Thymus (tissue), 11 donors: ENCODE results near the gene RNF34. TPM values are rescaled to one million over a fixed set of nuclear protein-coding genes. Genes with fewer than 3 reads are reported as not detected.

Experiments
- DNase-seq, 9 donors: peaks; one replicate each; pipeline ENCODE4 v3.0.0-alpha.2; 2013; ENCODE audit warnings: low spot score in 9 of 9, low read depth in 6 of 9, missing footprints in 1 of 9
- H3K27ac ChIP-seq, 2 donors: one replicate each; pipeline ENCODE4 v1.5.1; 2013; ENCODE audit warnings: control low read depth in 1 of 2, low read depth in 1 of 2, low read length in 1 of 2, mild to moderate bottlenecking in 1 of 2, moderate library complexity in 1 of 2
- H3K27me3 ChIP-seq, 2 donors: one replicate each; pipeline ENCODE4 v1.5.1; 2013; ENCODE audit warnings: low read length in 1 of 2; ENCODE audit not compliant: control insufficient read depth in 2 of 2, insufficient read depth in 1 of 2
- H3K36me3 ChIP-seq, 2 donors: one replicate each; pipeline ENCODE4 v1.5.1; 2013; ENCODE audit warnings: low read length in 1 of 2, mild to moderate bottlenecking in 1 of 2, moderate library complexity in 1 of 2; ENCODE audit not compliant: control insufficient read depth in 2 of 2, insufficient read depth in 2 of 2
- H3K4me1 ChIP-seq, 2 donors: one replicate each; pipeline ENCODE4 v1.5.1; 2013; ENCODE audit warnings: low read length in 2 of 2; ENCODE audit not compliant: control insufficient read depth in 2 of 2, insufficient read depth in 2 of 2
- H3K4me3 ChIP-seq, 2 donors: one replicate each; pipeline ENCODE4 v1.5.1; 2013; ENCODE audit warnings: low read length in 2 of 2, control low read depth in 1 of 2, mild to moderate bottlenecking in 1 of 2
- H3K9me3 ChIP-seq, 2 donors: one replicate each; pipeline ENCODE4 v1.5.1; 2013; ENCODE audit warnings: low read length in 1 of 2, mild to moderate bottlenecking in 1 of 2; ENCODE audit not compliant: control insufficient read depth in 2 of 2, insufficient read depth in 1 of 2
- WGBS: extraction: QIAGEN DNeasy Blood & Tissue Kit; methylation state at CpG from one replicate; pipeline ENCODE4 v1.1.7; 2013; 5-methylcytosine and 5-hydroxymethylcytosine counted together
- polyA plus RNA-seq: library from polyadenylated mRNA; stranded (reverse); fragments of 200-250 nt; gene quantifications from one replicate; pipeline ENCODE4 v1.2.3, GENCODE V29; 2013
- total RNA-seq: library from RNA; stranded (reverse); fragments of 120-200 nt; gene quantifications from one replicate; pipeline ENCODE4 v1.2.4, GENCODE V29; 2013
- donor health status: healthy.

RNF34 gene
- total and polyA plus RNA-seq, 2 donors: 36.9 to 41.2 TPM

- DNase-seq: no peak
- WGBS: 98% methylated on average over 1 of the region's 1 CpG
- Histone ChIP-seq H3K9me3 (no peaks in the 10 kb centered on the region), H3K36me3 (peaks cover 83 to 96% of the 10 kb centered on the region in 2 donors), H3K4me3 (no peak overlapping the region), H3K4me1 (no peaks in the 10 kb centered on the region), H3K27me3 (no peaks in the 10 kb centered on the region), H3K27ac (no peak overlapping the region)
Observed at GRCh38 chr12:121424624-121424975, 24.7 kb downstream of the RNF34 start.

GRCh38 chr12:121427556-121428050 is 27.7 kb downstream of the RNF34 start:
- no peak overlapping the region for H3K4me3 ChIP-seq
- no peak overlapping the region for H3K27ac ChIP-seq
- peaks cover 83 to 97% of the 10 kb centered on the region in 2 donors for H3K36me3 ChIP-seq
- no peaks in the 10 kb centered on the region for H3K9me3 ChIP-seq
- H3K4me1 ChIP-seq: no peaks in the 10 kb centered on the region
- WGBS: 97% methylated on average over 2 of the region's 2 CpGs
- DNase-seq: no peak
- no peaks in the 10 kb centered on the region for H3K27me3 ChIP-seq

- DNase-seq: no peak
- H3K9me3 ChIP-seq: peaks cover 0 to 3% of the 10 kb centered on the region in 2 donors
- H3K27ac ChIP-seq: no peak overlapping the region
- no peak overlapping the region for H3K4me3 ChIP-seq
- H3K36me3 ChIP-seq: peaks cover 83 to 97% of the 10 kb centered on the region in 2 donors
- H3K27me3 ChIP-seq: no peaks in the 10 kb centered on the region
- H3K4me1 ChIP-seq: peaks cover 0 to 6% of the 10 kb centered on the region in 2 donors
- over 99% methylated on average over 6 of the region's 6 CpGs for WGBS
Observed at GRCh38 chr12:121428883-121429282, 29.0 kb downstream of the RNF34 start.

GRCh38 chr12:121430833-121431415 is 31.0 kb downstream of the RNF34 start:
- Histone ChIP-seq H3K9me3 (peaks cover 1 to 3% of the 10 kb centered on the region in 2 donors), H3K4me1 (peaks cover 0 to 6% of the 10 kb centered on the region in 2 donors), H3K4me3 (no peak overlapping the region), H3K27me3 (no peaks in the 10 kb centered on the region), H3K27ac (no peak overlapping the region), H3K36me3 (peaks cover 80 to 90% of the 10 kb centered on the region in 2 donors)
- DNase-seq: no peak
- WGBS: 99% methylated on average over 6 of the region's 6 CpGs

GRCh38 chr12:121432740-121433480 is 33.0 kb downstream of the RNF34 start:
- peaks cover 77 to 87% of the 10 kb centered on the region in 2 donors for H3K36me3 ChIP-seq
- H3K9me3 ChIP-seq: peaks cover 4 to 11% of the 10 kb centered on the region in 2 donors
- H3K27me3 ChIP-seq: no peaks in the 10 kb centered on the region
- DNase-seq: no peak
- 64% methylated on average over 11 of the region's 11 CpGs for WGBS
- no peak overlapping the region for H3K4me3 ChIP-seq
- peaks cover 0 to 6% of the 10 kb centered on the region in 2 donors for H3K4me1 ChIP-seq
- H3K27ac ChIP-seq: peak overlapping the region in 1 of 2 donors; percentile 17

GRCh38 chr12:121436706-121437105 is 36.8 kb downstream of the RNF34 start:
- 98% methylated on average over 2 of the region's 2 CpGs for WGBS
- peaks cover 4 to 11% of the 10 kb centered on the region in 2 donors for H3K9me3 ChIP-seq
- H3K27me3 ChIP-seq: no peaks in the 10 kb centered on the region
- H3K27ac ChIP-seq: no peak overlapping the region
- DNase-seq: no peak
- peaks cover 79 to 85% of the 10 kb centered on the region in 2 donors for H3K36me3 ChIP-seq
- H3K4me3 ChIP-seq: no peak overlapping the region
- peaks cover 0 to 6% of the 10 kb centered on the region in 2 donors for H3K4me1 ChIP-seq

- DNase-seq: no peak
- peaks cover 76 to 79% of the 10 kb centered on the region in 2 donors for H3K36me3 ChIP-seq
- no peak overlapping the region for H3K4me3 ChIP-seq
- peaks cover 4 to 8% of the 10 kb centered on the region in 2 donors for H3K9me3 ChIP-seq
- no peaks in the 10 kb centered on the region for H3K27me3 ChIP-seq
- H3K4me1 ChIP-seq: no peaks in the 10 kb centered on the region
- H3K27ac ChIP-seq: no peak overlapping the region
- WGBS: 99% methylated on average over 12 of the region's 12 CpGs
Observed at GRCh38 chr12:121438905-121439304, 39.0 kb downstream of the RNF34 start.

GRCh38 chr12:121439715-121440114 is 39.8 kb downstream of the RNF34 start:
- 98% methylated on average over 16 of the region's 16 CpGs for WGBS
- no peaks in the 10 kb centered on the region for H3K4me1 ChIP-seq
- no peaks in the 10 kb centered on the region for H3K27me3 ChIP-seq
- DNase-seq: no peak
- H3K27ac ChIP-seq: no peak overlapping the region
- H3K9me3 ChIP-seq: peaks cover 4 to 8% of the 10 kb centered on the region in 2 donors
- H3K4me3 ChIP-seq: no peak overlapping the region
- H3K36me3 ChIP-seq: peaks cover 78 to 83% of the 10 kb centered on the region in 2 donors

GRCh38 chr12:121440768-121441167 is 40.9 kb downstream of the RNF34 start:
- DNase-seq: no peak
- Histone ChIP-seq H3K27me3 (no peaks in the 10 kb centered on the region), H3K36me3 (peaks cover 77 to 87% of the 10 kb centered on the region in 2 donors), H3K9me3 (peaks cover 3 to 8% of the 10 kb centered on the region in 2 donors), H3K4me3 (no peak overlapping the region), H3K4me1 (no peaks in the 10 kb centered on the region), H3K27ac (no peak overlapping the region)
- WGBS: 98% methylated on average over 15 of the region's 15 CpGs
